GM19463 (cell line): ENCODE data around the gene ZNF184.
"Not testable (repeated sequence)": the region's sequence is repeated elsewhere in the genome, so short reads cannot be mapped to it uniquely, and the experiment has no call there.

Source experiments
- ATAC-seq: cut with Tn5 transposase; IDR thresholded peaks from one replicate; pipeline ENCODE4 v1.9.1; 2021; ENCODE audit warnings: mild to moderate bottlenecking, moderate library complexity; ENCODE audit not compliant: unreplicated experiment

The ZNF184 gene

DNA sequence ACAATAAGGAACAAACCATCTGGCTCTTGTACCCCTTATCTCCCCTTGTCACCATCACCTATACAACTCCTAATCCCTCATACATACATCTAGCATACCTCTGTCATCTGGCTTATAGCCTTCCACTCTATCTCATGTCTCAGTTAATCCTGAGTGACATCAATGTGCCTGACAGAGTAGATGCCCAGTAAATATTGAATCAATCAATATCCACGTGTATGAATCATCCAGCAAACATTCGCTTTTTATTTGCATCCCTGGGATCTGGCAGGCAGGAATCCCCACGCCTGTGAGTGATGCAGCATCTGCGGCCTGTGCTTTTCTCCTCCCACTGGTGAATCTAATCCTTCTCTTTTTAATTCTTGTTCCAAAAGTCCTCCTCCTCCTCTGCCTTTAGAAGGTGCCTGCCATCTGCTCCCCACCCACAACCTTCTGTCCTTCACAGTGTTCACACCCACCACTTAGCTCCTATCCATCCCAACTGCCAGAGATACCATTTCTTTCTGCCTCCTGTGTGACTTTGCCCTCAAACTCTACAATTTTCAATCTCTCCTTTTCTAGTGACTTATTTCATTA, 46.8 kb downstream of the ZNF184 start:
- ATAC-seq = no peak

DNA sequence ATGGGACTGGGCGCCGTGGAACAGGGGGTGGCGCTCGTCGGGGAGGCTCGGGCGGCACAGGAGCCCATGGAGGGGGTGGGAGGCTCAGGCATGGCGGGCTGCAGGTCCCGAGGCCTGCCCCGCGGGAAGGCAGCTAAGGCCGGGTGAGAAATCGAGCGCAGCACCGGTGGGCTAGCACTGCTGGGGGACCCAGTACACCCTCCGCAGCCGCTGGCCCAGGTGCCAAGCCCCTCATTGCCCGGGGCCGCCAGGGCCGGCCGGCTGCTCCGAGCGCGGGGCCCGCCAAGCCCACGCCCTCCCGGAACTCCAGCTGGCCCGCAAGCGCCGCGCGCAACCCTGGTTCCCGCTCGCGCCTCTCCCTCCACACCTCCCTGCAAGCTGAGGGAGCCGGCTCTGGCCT, 48.1 kb downstream of the ZNF184 start:
- not testable (repeated sequence) for ATAC-seq

DNA sequence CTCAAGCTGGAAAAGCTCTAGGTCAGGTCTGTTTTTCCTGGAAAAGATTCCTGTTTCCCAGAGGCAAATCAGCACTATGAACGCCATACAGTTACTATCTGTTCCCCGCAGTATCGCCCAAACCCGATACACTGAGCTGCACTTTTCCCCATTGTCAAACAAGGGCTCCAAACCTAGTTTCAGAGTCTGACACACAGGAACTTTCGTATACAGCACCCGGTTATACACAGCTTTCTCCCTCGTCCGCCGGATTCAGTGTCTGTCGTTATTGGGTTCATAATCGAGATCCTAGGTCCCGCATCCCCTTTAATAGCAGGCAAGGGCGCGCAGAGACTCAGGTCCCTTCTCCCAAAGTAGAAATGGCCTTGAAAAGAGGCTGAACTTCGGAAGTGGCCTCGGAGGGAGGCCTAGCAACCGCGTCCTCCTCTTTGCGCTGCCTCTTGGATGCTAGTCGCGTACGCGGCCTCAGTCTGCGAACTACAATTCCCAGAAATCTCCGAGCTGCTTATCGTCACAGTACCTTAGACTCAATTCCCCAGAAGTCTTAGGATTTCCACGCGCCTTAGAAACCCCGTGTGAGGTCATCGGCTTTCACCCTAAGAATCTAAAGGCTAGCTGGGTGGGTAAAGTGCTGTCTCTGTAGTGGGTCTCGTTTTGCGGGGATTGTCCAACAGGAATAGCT, 50.1 kb downstream of the ZNF184 start:
- ATAC-seq = no peak

DNA sequence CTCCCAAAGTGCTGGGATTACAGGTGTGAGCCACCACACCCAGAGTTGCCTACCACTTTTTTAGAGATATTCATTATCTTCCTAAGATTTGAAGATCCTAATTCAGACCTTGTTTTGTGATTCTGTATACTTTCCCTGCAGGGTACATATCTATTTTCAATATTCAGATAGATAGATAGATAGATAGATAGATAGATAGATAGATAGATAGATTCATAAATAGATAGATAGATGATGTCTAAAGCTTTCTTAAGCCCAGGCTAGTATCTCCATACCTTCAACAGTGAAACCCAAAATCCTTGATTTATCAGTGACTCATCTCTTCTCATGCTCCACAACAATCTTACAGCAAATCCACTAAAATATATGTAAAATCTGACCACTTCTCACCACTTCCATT, 53.5 kb downstream of the ZNF184 start:
- ATAC-seq = no peak

DNA sequence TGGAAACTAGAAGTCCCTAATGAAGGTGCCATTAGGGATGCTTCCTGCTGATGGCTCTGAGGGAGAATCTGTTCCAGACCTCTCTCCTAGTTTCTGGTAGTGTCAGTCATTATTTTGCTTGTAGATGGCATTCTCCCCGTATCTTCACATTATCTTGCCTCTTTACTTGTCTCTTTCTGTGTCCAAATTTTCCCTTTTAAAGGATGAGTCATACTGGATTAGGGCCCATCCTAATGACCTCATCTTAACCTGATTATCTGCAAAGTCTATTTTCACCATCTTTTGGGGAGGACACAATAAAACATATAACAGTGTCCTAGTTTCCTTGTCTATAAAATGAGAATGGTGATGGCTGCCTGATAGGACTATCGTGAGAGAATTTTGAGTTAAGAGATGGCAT, 57.0 kb downstream of the ZNF184 start:
- ATAC-seq = no peak

DNA sequence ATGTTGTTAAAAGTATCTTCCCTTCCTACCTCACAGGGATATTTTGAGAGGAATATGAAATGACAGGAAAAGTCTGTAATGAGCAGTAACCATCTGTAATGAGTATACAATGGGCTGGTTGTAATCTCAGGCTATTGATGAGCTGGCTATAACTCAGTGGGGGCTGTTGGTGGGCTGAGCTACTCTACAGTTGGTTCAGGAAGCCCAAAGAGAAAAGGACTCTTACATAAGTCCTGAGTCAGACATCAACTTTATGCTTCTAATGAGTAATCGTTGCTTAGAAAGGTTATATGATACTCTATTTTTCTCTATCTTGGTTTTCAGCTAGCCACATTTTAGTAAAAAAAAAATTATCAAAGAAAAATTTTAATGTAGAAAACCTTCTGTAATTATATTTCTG, 57.9 kb downstream of the ZNF184 start:
- no peak for ATAC-seq

DNA sequence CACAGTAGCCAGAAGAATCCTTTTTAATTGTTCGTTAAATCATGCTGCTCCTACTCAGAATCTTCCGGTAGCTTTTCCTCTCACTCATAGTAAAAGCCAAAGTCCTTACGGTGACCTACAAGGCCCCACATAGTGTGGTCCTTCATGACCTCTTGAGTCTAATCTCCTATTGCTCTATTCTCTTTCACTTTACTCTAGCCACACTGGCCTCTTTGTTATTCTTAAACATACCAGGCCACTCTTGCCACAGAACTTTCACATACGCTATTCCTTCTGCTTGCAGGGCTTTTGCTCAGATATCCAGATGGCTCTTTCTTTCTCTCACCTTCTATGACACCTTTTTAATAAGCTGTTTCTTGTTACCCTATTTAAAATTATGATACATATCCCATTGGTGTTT, 58.6 kb downstream of the ZNF184 start:
- ATAC-seq = no peak

DNA sequence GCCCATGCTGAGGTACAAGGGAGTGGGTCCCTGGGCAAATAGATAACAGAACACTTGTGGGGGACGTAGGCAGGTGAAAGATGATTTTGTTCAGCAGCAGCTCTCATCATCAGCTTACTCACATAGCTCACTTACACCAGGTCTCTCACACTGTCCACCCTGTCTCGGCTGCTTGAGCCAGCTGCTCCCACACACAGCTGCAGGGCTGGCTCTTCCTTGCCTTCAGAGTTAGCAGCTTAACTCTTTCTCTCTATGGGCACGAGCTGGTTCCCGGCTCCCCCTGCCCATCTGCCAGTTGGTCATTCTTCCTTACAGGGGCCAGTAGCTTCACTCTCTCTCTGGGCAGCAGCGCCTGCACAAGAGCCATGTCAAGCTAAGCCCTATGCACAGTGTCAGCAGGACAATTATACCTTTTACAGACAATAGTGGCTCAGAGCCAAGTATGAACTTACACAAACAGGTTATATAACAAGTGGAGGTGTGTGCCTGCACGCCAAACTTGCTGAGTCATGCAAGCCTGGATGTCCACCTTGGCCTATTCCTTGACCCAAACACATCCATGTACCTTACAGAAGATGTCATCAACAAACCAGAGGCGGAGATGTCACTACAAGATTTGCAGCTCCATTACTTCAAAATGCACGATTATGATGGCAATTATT, 65.6 kb downstream of the ZNF184 start:
- ATAC-seq = no peak

DNA sequence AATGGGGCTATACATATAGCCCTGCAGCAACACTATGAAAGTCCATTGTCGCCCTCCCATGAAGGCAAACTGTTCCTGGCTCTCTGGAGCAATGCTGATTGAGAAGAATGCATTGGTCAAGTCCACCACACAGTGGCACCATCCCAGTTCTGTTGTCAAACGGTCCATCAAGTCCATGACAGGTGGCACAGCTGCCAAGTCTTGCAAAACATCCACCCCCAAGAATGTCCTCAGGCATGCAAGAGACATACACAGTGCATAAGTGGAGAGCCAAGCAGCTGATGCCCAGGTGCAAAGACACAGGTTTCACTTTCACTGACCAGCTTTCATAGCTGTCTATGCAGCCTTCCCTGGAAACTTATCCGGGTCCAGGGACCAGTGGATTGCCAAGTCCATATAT, 66.8 kb downstream of the ZNF184 start:
- ATAC-seq = no peak

DNA sequence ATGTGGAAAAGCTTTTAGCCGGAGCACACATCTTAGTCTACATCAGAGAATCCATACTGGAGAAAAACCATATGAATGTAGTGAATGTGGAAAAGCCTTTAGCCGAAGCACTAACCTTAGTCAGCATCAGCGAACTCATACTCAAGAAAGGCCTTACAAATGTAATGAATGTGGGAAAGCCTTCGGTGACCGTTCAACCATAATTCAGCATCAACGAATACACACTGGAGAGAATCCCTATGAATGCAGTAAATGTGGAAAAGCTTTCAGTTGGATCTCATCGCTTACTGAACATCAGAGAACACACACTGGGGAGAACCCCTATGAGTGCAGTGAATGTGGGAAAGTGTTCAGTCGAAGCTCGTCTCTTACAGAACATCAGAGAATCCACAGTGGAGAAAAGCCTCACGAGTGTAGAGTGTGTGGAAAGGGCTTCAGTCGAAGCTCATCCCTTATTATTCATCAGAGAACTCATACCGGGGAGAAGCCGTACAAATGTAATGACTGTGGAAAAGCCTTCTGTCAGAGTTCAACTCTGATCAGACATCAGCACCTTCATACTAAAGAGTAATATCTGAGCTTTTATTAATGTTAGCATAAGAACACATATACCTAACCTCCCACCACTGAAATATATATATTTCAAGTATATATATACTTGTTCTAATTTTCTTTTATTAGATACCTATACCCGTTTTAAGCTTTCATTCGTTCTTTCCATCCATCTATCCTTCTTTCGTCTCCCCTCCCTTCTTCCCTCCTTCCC, 71.8 kb downstream of the ZNF184 start:
- no peak for ATAC-seq
